Astrocyte (in vitro differentiated cells and primary cell): ENCODE data around the gene CLEC16A.

Experiments
- CTCF ChIP-seq: IDR thresholded peaks from 2 replicates; pipeline ENCODE4 v1.5.1; 2011; ENCODE audit warnings: low read depth, mild to moderate bottlenecking, inconsistent platforms, low read length, moderate library complexity; ENCODE audit not compliant: insufficient read depth
- EZH2 ChIP-seq: IDR thresholded peaks from 2 replicates; pipeline ENCODE4 v1.6.1; 2012; ENCODE audit warnings: mild to moderate bottlenecking, low read length, inconsistent platforms; ENCODE audit not compliant: insufficient read depth

- TF ChIP-seq CTCF (no peak), EZH2 (no peak)
These were observed 194.5 kb downstream of the CLEC16A start for GRCh38 chr16:11138769-11139325.
